Stomach (tissue), 19 donors: Measurements from ENCODE around the gene BBS1. TPM values are rescaled to one million over a fixed set of nuclear protein-coding genes. Genes with fewer than 3 reads are reported as not detected.
"Not testable (repeated sequence)": the region's sequence is repeated elsewhere in the genome, so short reads cannot be mapped to it uniquely, and the experiment has no call there.

Experiments
- DNase-seq, 2 donors: peaks; one replicate each; pipeline versions ENCODE4 v3.0.0 to v3.0.0-alpha.2; 2013 to 2019
- H3K27ac ChIP-seq, 5 donors: fragments of 200-600 bp in 4 of 5; sonication (generic) in 4 of 5; one replicate each; pipeline ENCODE4 v1.5.1; 2013 to 2019; ENCODE audit warnings: mild to moderate bottlenecking in 1 of 5, moderate library complexity in 1 of 5
- H3K27me3 ChIP-seq, 3 donors: fragments of 200-600 bp; sonication (generic); one replicate each; pipeline ENCODE4 v1.5.1; 2017 to 2019; ENCODE audit warnings: mixed run types in 1 of 3
- H3K36me3 ChIP-seq, 4 donors: fragments of 200-600 bp; sonication (generic); 1 replicate in 3 of 4; 2 replicates in 1 of 4; pipeline ENCODE4 v1.5.1; 2016 to 2019
- H3K4me1 ChIP-seq, 4 donors: fragments of 200-600 bp; sonication (generic); one replicate each; pipeline ENCODE4 v1.5.1; 2016 to 2019
- H3K4me3 ChIP-seq, 4 donors: fragments of 200-600 bp; sonication (generic) in 3 of 4; one replicate each; pipeline ENCODE4 v1.5.1; 2016 to 2019; ENCODE audit warnings: mild to moderate bottlenecking in 1 of 4
- H3K9me3 ChIP-seq, 4 donors: fragments of 200-600 bp; sonication (generic); one replicate each; pipeline ENCODE4 v1.5.1; 2016 to 2019
- CTCF ChIP-seq, 7 experiments: fragments of 450-650 bp in 4 of 7; fragments of 200-600 bp in 3 of 7; sonication (generic) in 3 of 7; IDR thresholded peaks; one replicate each; pipeline ENCODE4 v1.5.1; 2016 to 2019; ENCODE audit warnings: antibody characterized with exemption in 7 of 7, control low read depth in 2 of 7, mild to moderate bottlenecking in 1 of 7
- EP300 ChIP-seq: sonication (generic); formaldehyde crosslinking; IDR thresholded peaks from one replicate; pipeline ENCODE4 v1.6.1; 2017; ENCODE audit warnings: antibody characterized with exemption
- POLR2A ChIP-seq, 4 donors: fragments of 450-650 bp; IDR thresholded peaks; one replicate each; pipeline ENCODE4 v1.6.1; 2016; ENCODE audit warnings: antibody characterized with exemption in 4 of 4, control low read depth in 2 of 4, mild to moderate bottlenecking in 1 of 4, moderate library complexity in 1 of 4
- POLR2AphosphoS5 ChIP-seq, 3 donors: sonication (generic); formaldehyde crosslinking; IDR thresholded peaks; one replicate each; pipeline ENCODE4 v1.6.1; 2016; ENCODE audit warnings: antibody characterized with exemption in 3 of 3
- WGBS, 5 donors: extraction: QIAGEN DNeasy Blood & Tissue Kit in 3 of 5; methylation state at CpG; one replicate each; pipeline versions ENCODE4 v1.1.5 to v1.1.7; 2013 to 2018; 5-methylcytosine and 5-hydroxymethylcytosine counted together
- intact Hi-C: fragments of 100-400 bp; cut with DNase I; formaldehyde crosslinking; loops from one replicate; pipeline ENCODE4 v1.15.1; 2023; ENCODE audit warnings: low total_unique reads
- long read RNA-seq, 10 donors: transcript quantifications; one replicate each; lab custom pipeline, GENCODE V29; 2026
- polyA plus RNA-seq, 3 donors: library from polyadenylated mRNA; stranded (reverse); fragments of 200-250 nt; gene quantifications; one replicate each; pipeline ENCODE4 v1.2.3, GENCODE V29; 2013
- total RNA-seq, 5 donors: library from RNA; depleted of rRNA; stranded (reverse); fragments of >200 nt; gene quantifications; one replicate each; pipeline versions ENCODE4 v1.1.0 to v1.2.3, GENCODE V29; 2014 to 2016
- donor health status: healthy with polysubstance abuse.
- donor health status: Bipolar disorder and iron deficiency.
- donor health status: healthy.

BBS1 gene
- total RNA-seq = 100 to 1,000 TPM in 1 of 5 donors, 10 to 100 TPM in 4; 13.6 to 138 (median 44.3) TPM
- polyA plus RNA-seq = 10 to 100 TPM; 12.3 to 12.4 (median 12.4) TPM
- long read RNA-seq, donor 1 = 0 reads
- long read RNA-seq, donor 2, partial matches to known transcripts = 0 of 3 reads
- long read RNA-seq, donor 2, other reads (novel, unspliced or antisense) = 0 of 3 reads
- long read RNA-seq, donor 3, partial matches to known transcripts = 0 of 3 reads
- long read RNA-seq, donor 3, other reads (novel, unspliced or antisense) = 0 of 3 reads
- long read RNA-seq, donor 4 = 0 reads
- long read RNA-seq, donor 5, partial matches to known transcripts = 0 of 5 reads
- long read RNA-seq, donor 5, other reads (novel, unspliced or antisense) = 0 of 5 reads
- long read RNA-seq, donor 6, transcript BBS1-201 (17 exons, 3,423 nt) = major isoform, 6 of 6 reads
- long read RNA-seq, donor 6, partial matches to known transcripts = 0 of 6 reads
- long read RNA-seq, donor 6, other reads (novel, unspliced or antisense) = 0 of 6 reads
- long read RNA-seq, donor 7, transcript BBS1-201 (17 exons, 3,423 nt) = major isoform, 5 of 5 reads
- long read RNA-seq, donor 7, partial matches to known transcripts = 0 of 5 reads
- long read RNA-seq, donor 7, other reads (novel, unspliced or antisense) = 0 of 5 reads
- long read RNA-seq, donor 8, partial matches to known transcripts = 0 of 3 reads
- long read RNA-seq, donor 8, other reads (novel, unspliced or antisense) = 0 of 3 reads
- long read RNA-seq, donor 9, partial matches to known transcripts = 11 of 14 reads
- long read RNA-seq, donor 9, other reads (novel, unspliced or antisense) = 0 of 14 reads
- long read RNA-seq, donor 10, partial matches to known transcripts = 0 of 3 reads
- long read RNA-seq, donor 10, other reads (novel, unspliced or antisense) = 0 of 3 reads

- DNase-seq = peak; percentile 90 to 95
- H3K27ac ChIP-seq = peak within 1 kb of the TSS in 4 of 5 donors; percentile 45 to 74 (median 69)
- H3K9me3 ChIP-seq = no peaks in the 10 kb centered on the region
- peaks cover 8 to 31% (median 15%) of the 10 kb centered on the region in 4 donors for H3K4me1 ChIP-seq
- intact Hi-C loops = no loop called here
- peak within 1 kb of the TSS; percentile 76 to 99 (median 88) for H3K4me3 ChIP-seq
- TF ChIP-seq CTCF (IDR thresholded peaks at IDR 0.05) = peak in 1 of 7 experiments; percentile 25
- TF ChIP-seq EP300 = no peak
- TF ChIP-seq POLR2AphosphoS5 (IDR thresholded peaks at IDR 0.05) = peak in 2 of 3 donors; percentile 59 to 92
- no peak for TF ChIP-seq POLR2A (IDR thresholded peaks at IDR 0.05)
- WGBS, 5 donors = 1 to 3% (median 2%) methylated on average over 17 to 31 of the region's 31 CpGs
- peaks cover 0 to 51% (median 45%) of the 10 kb centered on the region in 4 donors for H3K36me3 ChIP-seq
- no peaks in the 10 kb centered on the region for H3K27me3 ChIP-seq
Observed at GRCh38 chr11:66510271-66510989, at the start of gene BBS1. TSS of gene BBS1 (plus strand) at chr11:66510635. CDS start at chr11:66510660, 25 bp downstream.

- Histone ChIP-seq H3K9me3 (no peaks in the 10 kb centered on the region), H3K36me3 (no peaks in the 10 kb centered on the region), H3K4me3 (no peak overlapping the region), H3K27me3 (no peaks in the 10 kb centered on the region), H3K27ac (no peak overlapping the region), H3K4me1 (peaks cover 5 to 12% (median 9%) of the 10 kb centered on the region in 4 donors)
- intact Hi-C loops = no loop called here
- DNase-seq = no peak
- TF ChIP-seq EP300 (no peak), CTCF (IDR thresholded peaks at IDR 0.05) (no peak), POLR2AphosphoS5 (IDR thresholded peaks at IDR 0.05) (no peak), POLR2A (IDR thresholded peaks at IDR 0.05) (no peak)
Observed at GRCh38 chr11:66462010-66462409, 48.4 kb upstream of the BBS1 start.

GRCh38 chr11:66462911-66463310, 47.5 kb upstream of the BBS1 start:
- no peaks in the 10 kb centered on the region for H3K9me3 ChIP-seq
- 82 to 95% (median 84%) methylated on average over 3 of the region's 3 CpGs for WGBS, 5 donors
- H3K27me3 ChIP-seq = no peaks in the 10 kb centered on the region
- TF ChIP-seq CTCF (IDR thresholded peaks at IDR 0.05) = no peak
- no peak for TF ChIP-seq EP300
- TF ChIP-seq POLR2A (IDR thresholded peaks at IDR 0.05) = no peak
- no peak for TF ChIP-seq POLR2AphosphoS5 (IDR thresholded peaks at IDR 0.05)
- peaks cover 13 to 20% (median 17%) of the 10 kb centered on the region in 4 donors for H3K4me1 ChIP-seq
- DNase-seq = no peak
- no peak overlapping the region for H3K27ac ChIP-seq
- H3K4me3 ChIP-seq = no peak overlapping the region
- intact Hi-C loops = no loop called here
- H3K36me3 ChIP-seq = no peaks in the 10 kb centered on the region

- H3K4me3 ChIP-seq, H3K36me3 ChIP-seq, H3K27ac ChIP-seq, DNase-seq, H3K9me3 ChIP-seq, intact Hi-C loops, H3K27me3 ChIP-seq: not testable (repeated sequence)
- H3K4me1 ChIP-seq = peaks cover 15 to 31% (median 21%) of the 10 kb centered on the region in 4 donors
- 88 to 94% (median 90%) methylated on average over 5 of the region's 5 CpGs for WGBS, 5 donors
Observed at GRCh38 chr11:66464116-66464515, 46.3 kb upstream of the BBS1 start.
